GM21723 (cell line): ENCODE results near the gene ESPN.
A peak's percentile ranks its signal among the peaks of the same experiment; 100 is the strongest.
"Not testable (repeated sequence)": the region's sequence is repeated elsewhere in the genome, so short reads cannot be mapped to it uniquely, and the experiment has no call there.

Source experiments
- ATAC-seq: cut with Tn5 transposase; IDR thresholded peaks from one replicate; pipeline ENCODE4 v1.9.1; 2021; ENCODE audit warnings: mild to moderate bottlenecking, moderate library complexity; ENCODE audit not compliant: unreplicated experiment

ESPN gene

GRCh38 chr1:6424619-6425593 is at the start of gene ESPN:
TSS of gene ESPN (plus strand) at chr1:6424776. CDS start at chr1:6424956, 180 bp downstream.
- no peak for ATAC-seq

DNA sequence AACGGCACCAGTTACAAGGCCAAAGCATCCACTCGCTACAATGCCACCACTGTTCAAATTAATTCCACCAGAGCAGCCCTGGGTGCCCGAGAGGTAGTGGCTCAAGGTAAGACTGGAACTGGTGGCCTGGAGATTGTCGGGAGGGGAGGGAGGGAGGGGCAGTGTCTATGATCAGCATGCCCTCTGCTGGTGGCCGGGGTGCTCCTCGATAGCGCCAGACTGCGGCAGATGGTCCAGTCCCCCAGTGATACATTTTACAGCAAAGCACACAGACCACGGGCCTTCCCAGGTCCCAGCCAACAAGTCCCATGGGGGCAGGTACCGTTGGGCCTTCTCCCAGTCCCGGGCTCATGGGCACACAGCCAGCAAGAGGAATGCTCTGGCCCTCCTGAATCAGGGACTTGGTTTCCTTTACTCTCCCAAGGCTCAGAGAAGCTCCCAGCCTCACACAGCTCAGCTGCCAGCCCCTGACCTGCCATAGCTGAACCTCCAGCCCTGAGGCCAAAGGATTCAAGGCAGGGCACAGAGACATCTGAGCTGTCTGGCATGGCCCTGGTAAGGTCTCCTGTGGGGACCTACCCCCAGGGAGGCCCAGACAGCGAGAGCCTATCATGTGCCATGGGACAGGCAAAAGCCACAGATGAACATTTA is 46.4 kb upstream of the ESPN start:
- no peak for ATAC-seq

DNA sequence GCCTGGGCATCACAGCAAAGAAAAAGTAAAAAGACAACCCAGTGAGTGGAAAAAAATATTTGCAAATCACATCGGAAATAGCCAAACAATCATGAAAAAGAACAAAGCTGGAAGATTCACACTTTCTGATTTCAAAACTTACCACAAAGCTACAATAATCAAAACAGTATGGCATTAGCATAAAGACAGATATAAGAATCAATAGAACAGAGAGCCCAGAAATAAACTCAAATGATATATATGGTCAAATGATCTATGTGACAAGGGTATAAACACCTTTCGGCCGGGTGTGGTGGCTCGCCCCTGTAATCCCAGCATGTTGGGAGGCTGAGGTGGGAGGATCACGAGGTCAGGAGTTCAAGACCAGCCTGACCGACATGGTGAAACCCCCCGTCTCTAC is 44.5 kb upstream of the ESPN start:
- no peak for ATAC-seq

DNA sequence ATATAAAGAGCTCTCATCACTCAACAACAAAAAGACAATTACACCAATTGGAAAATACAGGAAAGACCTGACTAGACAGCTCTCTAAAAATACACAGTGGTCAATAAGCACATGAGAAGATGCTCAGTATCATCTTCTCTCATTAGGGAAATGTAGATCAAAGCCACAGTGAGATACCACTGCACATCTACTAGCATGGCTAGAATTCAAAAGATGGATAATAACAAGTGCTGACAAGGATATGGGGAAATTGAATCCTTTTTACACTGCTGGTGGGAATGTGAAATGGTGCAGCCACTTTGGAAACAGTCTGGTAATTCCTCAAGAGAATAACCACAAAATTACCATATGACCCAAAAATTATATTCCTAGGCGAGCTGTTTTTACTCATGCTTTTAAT is 40.4 kb upstream of the ESPN start:
- no peak for ATAC-seq

DNA sequence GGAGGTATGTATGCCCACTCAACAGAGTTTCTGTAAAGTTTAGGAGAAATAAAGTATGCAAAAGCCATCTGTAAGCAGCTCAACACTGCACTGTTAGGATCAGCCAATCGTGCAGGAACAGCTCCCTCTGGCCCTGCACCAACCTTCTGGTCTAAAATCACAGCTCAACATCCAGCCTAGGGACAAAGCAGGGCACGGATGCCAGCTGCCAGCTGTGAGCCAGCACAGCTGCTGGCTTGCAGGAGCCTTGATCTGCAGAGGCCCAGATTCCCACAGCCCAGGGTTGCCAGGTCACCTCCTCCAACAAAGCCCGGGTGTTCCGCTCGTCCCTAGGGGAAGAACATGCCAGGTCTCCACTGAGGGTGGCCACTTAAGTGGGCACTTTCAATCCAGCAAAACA is 39.6 kb upstream of the ESPN start:
- no peak for ATAC-seq

GRCh38 chr1:6385488-6386191 is 38.9 kb upstream of the ESPN start:
- ATAC-seq, result no peak

DNA sequence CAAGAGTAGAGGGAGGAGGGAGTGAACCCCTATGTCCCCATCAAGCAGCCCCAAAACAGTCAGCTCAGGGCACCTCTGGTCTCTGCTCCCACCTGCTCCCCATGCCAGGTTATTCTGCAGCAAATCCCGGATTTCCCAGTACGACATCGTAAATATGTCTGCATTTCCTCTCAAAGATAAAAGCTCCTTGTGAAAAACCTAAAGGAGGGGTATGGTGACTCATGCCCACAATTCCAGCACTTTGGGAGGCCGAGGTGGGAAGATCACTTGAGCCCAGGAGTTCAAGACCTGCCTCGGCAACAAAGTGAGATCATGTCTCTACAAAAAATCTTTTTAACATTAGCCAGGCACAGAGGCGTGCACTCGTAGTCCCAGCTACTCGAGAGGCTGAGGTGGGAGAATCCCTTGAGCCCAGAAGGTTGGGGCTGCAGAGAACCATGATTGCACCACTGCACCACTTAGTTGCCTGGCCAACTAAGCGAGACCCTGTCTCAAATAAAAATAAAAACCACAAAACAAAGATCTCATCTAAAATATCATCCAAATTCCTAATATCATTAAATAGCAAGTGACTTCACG is 38.1 kb upstream of the ESPN start:
- ATAC-seq, result no peak

- no peak for ATAC-seq
Measured at GRCh38 chr1:6389971-6390370, 34.6 kb upstream of the ESPN start.

DNA sequence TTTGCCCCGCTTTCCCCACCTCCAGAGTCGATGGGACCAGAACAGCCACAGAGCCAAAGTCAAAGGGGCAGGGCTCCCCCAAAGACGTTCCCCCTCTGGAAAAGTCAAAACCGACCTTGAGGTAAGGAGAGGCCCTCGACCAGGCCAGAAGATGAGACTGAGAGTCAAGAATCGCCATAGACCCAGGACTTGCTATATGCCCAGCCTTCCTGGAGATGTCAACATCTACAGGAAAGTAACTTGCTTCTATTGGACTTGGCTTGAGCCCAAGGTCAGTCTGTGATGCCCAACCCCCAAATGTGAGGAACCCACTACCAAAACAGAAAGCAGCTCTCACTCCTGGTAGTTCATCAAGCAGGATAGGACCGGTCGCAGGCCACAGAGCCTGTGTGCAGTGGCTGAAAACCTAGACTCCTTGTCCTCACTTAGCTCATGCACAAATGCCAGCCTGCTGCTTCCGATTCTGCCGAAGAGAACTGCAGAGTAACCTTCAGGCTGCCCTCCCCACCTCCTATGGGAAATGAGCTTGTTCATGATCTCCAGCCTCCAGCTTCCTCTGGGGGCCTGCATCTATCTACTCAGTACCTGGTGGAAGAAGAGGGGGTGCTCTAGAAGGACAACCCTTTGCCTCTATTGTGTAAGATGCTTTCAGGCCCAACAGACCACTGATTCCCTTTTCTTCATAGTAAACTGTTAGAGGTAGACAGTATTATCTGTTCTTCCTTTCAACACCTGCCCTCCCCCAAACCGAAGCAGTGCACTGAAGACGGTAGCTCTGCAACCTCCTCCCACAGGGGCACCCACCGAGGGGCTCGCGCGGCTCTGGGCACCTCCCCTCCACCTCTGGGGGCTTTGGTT is 32.4 kb upstream of the ESPN start:
- peak; percentile 5 for ATAC-seq

DNA sequence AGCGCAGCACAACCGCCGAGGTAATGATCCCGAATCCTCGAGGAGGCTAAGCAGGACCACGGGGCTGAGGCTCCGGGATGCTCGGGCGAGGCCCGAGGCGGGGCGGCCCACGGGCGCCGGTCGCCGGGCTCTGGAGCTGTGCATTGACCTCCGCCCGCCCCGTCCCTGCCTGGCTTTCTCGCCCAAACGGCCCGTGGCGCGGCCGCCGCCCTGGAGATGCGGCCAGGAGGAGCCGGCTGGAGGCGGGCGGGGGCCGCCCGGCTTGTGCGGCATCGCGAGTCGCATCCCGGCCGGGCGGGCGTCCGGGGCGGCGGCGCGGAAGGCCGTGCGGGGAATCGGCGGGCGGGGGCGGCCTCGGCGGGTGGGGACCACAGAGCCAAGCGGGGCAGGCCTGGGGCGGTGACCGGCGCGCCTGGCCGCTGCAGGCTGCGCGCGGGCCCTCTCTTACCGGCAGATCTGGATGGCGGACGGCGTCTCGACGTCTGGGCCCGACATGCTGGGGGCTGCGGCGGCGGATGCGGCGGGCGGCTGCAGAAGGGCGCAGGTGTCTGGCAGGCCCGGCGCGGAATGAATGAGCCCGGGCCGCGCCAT is 31.7 kb upstream of the ESPN start:
- ATAC-seq, result no peak

DNA sequence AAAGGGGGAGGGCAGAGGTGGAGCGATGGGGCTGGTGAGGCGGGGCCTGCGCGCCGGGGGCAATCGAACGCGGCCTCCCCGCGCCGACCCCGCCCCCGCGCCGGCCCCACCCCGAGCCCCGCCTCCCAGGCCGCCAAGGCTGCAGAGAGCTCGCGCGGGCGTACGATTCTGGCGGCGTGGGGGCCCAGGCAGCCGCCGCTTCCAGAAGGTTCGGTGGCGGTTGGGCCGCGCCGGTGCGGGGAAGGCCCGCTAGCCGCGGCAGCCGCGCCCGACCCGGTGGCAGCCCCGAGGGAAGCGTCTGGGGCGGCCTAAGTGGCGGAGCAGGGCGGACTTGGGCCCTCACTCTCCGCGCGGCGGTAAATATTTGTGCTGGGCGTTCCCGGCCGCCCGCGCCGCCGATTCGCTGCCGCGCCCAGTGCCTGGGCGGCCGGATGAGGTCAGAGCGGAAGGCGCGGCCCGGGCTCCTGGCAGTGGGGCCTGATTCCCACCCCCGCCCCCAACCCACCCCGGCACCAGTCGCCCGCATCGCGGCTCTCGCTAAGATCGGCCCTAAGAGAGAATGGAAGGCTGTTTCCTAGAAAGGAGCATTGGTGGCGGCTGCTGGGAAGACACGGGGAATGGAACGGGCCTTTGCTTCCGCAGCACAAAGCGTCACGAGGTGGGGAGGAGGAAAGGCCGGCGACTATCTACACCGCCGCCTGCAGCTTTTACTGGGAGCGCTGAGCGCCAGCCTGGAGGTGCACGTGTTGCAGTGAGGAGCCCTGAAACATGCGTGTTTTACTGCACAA is 31.0 kb upstream of the ESPN start, which contains the start of gene ACOT7:
Gene ACOT7 (minus strand): TSS at position 368 of the 788 bp plus-strand sequence. CDS start 368 bp downstream, outside the sequence.
- ATAC-seq, result peak; percentile 81

DNA sequence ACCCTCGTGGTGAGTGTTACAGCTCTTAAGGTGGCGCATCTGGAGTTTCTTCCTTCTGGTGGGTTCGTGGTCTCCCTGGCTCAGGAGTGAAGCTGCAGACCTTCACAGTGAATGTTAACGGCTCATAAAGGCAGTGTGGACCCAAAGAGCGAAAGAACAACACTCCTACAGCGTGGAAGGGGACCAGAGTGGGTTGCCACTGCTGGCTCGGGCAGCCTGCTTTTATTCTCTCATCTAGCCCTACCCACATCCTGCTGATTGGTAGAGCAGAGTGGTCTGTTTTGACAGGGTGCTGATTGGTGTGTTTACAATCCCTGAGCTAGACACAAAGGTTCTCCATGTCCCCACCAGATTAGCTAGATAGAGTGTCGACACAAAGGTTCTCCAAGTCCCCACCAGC is 29.4 kb upstream of the ESPN start:
- not testable (repeated sequence) for ATAC-seq

DNA sequence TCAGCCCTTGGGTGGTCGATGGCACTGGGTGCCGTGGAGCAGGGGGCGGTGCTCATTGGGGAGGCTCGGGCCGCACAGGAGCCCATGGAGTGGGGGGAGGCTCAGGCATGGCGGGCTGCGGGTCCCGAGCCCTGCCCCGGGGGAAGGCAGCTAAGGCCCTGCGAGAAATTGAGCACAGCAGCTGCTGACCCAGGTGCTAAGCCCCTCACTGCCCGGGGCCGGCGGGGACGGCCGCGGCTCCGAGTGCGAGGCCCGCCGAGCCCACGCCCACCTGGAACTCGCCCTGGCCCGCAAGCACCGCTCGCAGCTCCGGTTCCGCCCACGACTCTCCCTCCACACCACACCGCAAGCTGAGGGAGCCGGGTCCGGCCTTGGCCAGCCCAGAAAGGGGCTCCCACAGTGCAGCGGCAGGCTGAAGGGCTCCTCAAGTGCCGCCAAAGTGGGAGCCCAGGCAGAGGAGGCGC is 28.8 kb upstream of the ESPN start:
- not testable (repeated sequence) for ATAC-seq

GRCh38 chr1:6396998-6397397 is 27.6 kb upstream of the ESPN start:
- no peak for ATAC-seq

DNA sequence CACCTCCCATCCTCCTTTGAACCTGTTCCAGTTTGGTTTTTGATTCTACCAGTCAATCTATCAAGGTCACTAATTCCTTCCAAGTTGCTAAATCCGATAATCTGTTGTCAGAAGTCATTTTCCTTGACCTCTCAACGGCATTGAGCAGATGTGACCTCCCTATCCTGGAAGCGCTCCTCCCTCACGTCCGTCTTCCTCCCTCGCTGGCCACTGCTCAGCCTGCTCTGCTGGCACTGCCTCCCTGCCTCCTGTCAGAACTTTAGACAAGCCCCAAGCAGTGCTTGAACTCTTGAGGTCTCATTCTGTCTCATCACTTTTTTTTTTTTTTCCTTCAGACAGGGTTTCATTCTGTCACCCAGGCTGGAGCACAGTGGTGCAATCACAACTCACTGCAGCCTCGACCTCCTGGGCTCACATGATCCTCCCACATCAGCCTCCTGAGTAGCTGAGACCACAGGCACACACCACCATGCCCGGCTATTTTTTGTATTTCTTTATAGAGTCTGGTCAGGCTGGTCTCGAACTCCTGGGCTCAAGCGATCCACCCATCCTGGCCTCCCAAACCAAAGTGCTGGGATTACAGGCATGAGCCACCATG is 26.6 kb upstream of the ESPN start:
- no peak for ATAC-seq

DNA sequence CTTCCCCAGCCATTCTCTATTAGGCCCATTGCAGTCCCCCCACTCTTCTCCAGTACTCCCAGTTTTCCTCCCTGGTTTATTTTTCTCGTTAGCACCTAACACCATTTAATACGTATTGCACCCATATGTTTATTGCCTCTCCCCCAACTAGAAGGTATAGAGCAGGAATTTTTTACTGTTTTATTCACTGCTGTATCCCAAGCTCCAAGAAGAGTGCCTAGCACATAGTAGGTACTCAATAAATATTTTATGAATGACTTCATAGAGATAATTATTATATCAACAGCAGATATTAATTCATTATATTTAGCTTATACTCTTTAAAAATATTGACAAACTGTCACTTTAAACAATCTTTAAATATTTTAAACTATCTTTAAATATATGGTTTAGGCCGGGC is 25.3 kb upstream of the ESPN start:
- no peak for ATAC-seq

- no peak for ATAC-seq
Measured at GRCh38 chr1:6401673-6402072, 22.9 kb upstream of the ESPN start.

DNA sequence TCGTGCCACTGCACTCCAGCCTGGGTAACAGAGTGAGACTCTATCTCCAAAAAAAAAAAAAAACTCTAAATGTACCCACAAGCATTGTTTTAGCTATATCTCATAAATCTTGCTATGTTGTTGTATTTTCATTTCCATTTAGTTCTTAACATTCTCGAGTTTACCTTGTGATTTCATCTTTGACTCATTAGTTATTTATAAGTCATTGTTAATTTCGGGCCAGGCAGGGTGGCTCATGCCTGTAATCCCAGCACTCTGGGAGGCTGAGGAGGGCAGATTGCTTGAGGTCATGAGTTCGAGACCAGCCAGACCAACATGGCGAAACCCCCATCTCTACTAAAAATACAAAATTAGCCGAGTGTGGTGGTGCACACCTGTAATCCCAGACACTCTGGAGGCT is 16.6 kb upstream of the ESPN start:
- no peak for ATAC-seq
